ENCODE measurements around the gene INSL3. TPM values are rescaled to one million over a fixed set of nuclear protein-coding genes. Genes with fewer than 3 reads are reported as not detected.
A peak's percentile ranks its signal among the peaks of the same experiment; 100 is the strongest.

The INSL3 gene
- 1.6 TPM for polyA plus RNA-seq
- long read RNA-seq, donor 1 = 0 reads
- long read RNA-seq, donor 2 = 0 reads
- long read RNA-seq, donor 3 = 0 reads
- long read RNA-seq, donor 4 = 0 reads
- long read RNA-seq, donor 5 = 0 reads
- long read RNA-seq, donor 6 = 0 reads
- long read RNA-seq, donor 7 = 0 reads
- long read RNA-seq, donor 8 = 0 reads
- long read RNA-seq, donor 9 = 0 reads
- long read RNA-seq, donor 10 = 0 reads
- long read RNA-seq, donor 11 = 0 reads

- no peak within 1 kb of the TSS for H3K27ac ChIP-seq (ENCODE audit: low read length)
- DNase-seq = no peak
- no peaks in the 10 kb centered on the region for H3K9me3 ChIP-seq (ENCODE audit: control insufficient read depth, low read depth, low read length)
- no peak within 1 kb of the TSS for H3K4me3 ChIP-seq (ENCODE audit: low read length)
- H3K27me3 ChIP-seq (ENCODE audit: control insufficient read depth, insufficient read depth, low read length) = no peaks in the 10 kb centered on the region
- no peaks in the 10 kb centered on the region for H3K4me1 ChIP-seq (ENCODE audit: control insufficient read depth, insufficient read depth, low read length)
- no peaks in the 10 kb centered on the region for H3K36me3 ChIP-seq (ENCODE audit: control insufficient read depth, insufficient read depth, low read length)
- no CpG with 5 or more reads among the region's 34 CpGs for WGBS (ENCODE audit: insufficient coverage, low lambda C conversion rate)
Measured at GRCh38 chr19:17821190-17821589, at the start of gene INSL3. TSS of gene INSL3 (minus strand) at chr19:17821519. CDS start at chr19:17821506, 13 bp downstream.

GRCh38 chr19:17869114-17869608, 47.8 kb upstream of the INSL3 start:
- no peak for DNase-seq
- H3K9me3 ChIP-seq (ENCODE audit: control insufficient read depth, low read depth, low read length) = peaks cover 8% of the 10 kb centered on the region
- WGBS (ENCODE audit: insufficient coverage, low lambda C conversion rate) = no CpG with 5 or more reads among the region's 11 CpGs
- peaks cover 7% of the 10 kb centered on the region for H3K4me1 ChIP-seq (ENCODE audit: control insufficient read depth, insufficient read depth, low read length)
- H3K27me3 ChIP-seq (ENCODE audit: control insufficient read depth, insufficient read depth, low read length) = peaks cover 63% of the 10 kb centered on the region
- H3K27ac ChIP-seq (ENCODE audit: low read length) = no peak overlapping the region
- no peak overlapping the region for H3K4me3 ChIP-seq (ENCODE audit: low read length)
- H3K36me3 ChIP-seq (ENCODE audit: control insufficient read depth, insufficient read depth, low read length) = peaks cover 15% of the 10 kb centered on the region

- no peak for DNase-seq
- H3K36me3 ChIP-seq (ENCODE audit: control insufficient read depth, insufficient read depth, low read length) = peaks cover 20% of the 10 kb centered on the region
- WGBS (ENCODE audit: insufficient coverage, low lambda C conversion rate) = no CpG with 5 or more reads among the region's 6 CpGs
- H3K4me3 ChIP-seq (ENCODE audit: low read length) = no peak overlapping the region
- H3K27ac ChIP-seq (ENCODE audit: low read length) = no peak overlapping the region
- H3K27me3 ChIP-seq (ENCODE audit: control insufficient read depth, insufficient read depth, low read length) = peaks cover 58% of the 10 kb centered on the region
- H3K9me3 ChIP-seq (ENCODE audit: control insufficient read depth, low read depth, low read length) = peaks cover 4% of the 10 kb centered on the region
- H3K4me1 ChIP-seq (ENCODE audit: control insufficient read depth, insufficient read depth, low read length) = peaks cover 4% of the 10 kb centered on the region
Measured at GRCh38 chr19:17868669-17869068, 47.4 kb upstream of the INSL3 start.

- Histone ChIP-seq H3K4me1 (ENCODE audit: control insufficient read depth, insufficient read depth, low read length) (peaks cover 3% of the 10 kb centered on the region), H3K27me3 (ENCODE audit: control insufficient read depth, insufficient read depth, low read length) (peaks cover 42% of the 10 kb centered on the region)
Measured at GRCh38 chr19:17866964-17867486, 45.7 kb upstream of the INSL3 start.

GRCh38 chr19:17866312-17866963, 45.1 kb upstream of the INSL3 start:
- WGBS (ENCODE audit: insufficient coverage, low lambda C conversion rate) = 100% methylated on average over 3 of the region's 8 CpGs

More at GRCh38 chr19:17866964-17867486, 45.7 kb upstream of the INSL3 start:
- WGBS (ENCODE audit: insufficient coverage, low lambda C conversion rate) = no CpG with 5 or more reads among the region's 11 CpGs
- Histone ChIP-seq H3K27ac (ENCODE audit: low read length) (no peak overlapping the region), H3K9me3 (ENCODE audit: control insufficient read depth, low read depth, low read length) (peaks cover 4% of the 10 kb centered on the region), H3K36me3 (ENCODE audit: control insufficient read depth, insufficient read depth, low read length) (peaks cover 36% of the 10 kb centered on the region), H3K4me3 (ENCODE audit: low read length) (no peak overlapping the region)
- no peak for DNase-seq

GRCh38 chr19:17865364-17866311, 44.3 kb upstream of the INSL3 start:
- DNase-seq = peak in 1 of 2 donors; percentile 51
- peaks cover 28% of the 10 kb centered on the region for H3K27me3 ChIP-seq (ENCODE audit: control insufficient read depth, insufficient read depth, low read length)
- WGBS (ENCODE audit: insufficient coverage, low lambda C conversion rate) = no CpG with 5 or more reads among the region's 13 CpGs
- H3K9me3 ChIP-seq (ENCODE audit: control insufficient read depth, low read depth, low read length) = peaks cover 4% of the 10 kb centered on the region
- no peak overlapping the region for H3K27ac ChIP-seq (ENCODE audit: low read length)
- H3K4me1 ChIP-seq (ENCODE audit: control insufficient read depth, insufficient read depth, low read length) = peaks cover 11% of the 10 kb centered on the region
- no peak overlapping the region for H3K4me3 ChIP-seq (ENCODE audit: low read length)
- peaks cover 44% of the 10 kb centered on the region for H3K36me3 ChIP-seq (ENCODE audit: control insufficient read depth, insufficient read depth, low read length)

More at GRCh38 chr19:17866312-17866963, 45.1 kb upstream of the INSL3 start:
- Histone ChIP-seq H3K4me3 (ENCODE audit: low read length) (no peak overlapping the region), H3K27me3 (ENCODE audit: control insufficient read depth, insufficient read depth, low read length) (peaks cover 36% of the 10 kb centered on the region), H3K36me3 (ENCODE audit: control insufficient read depth, insufficient read depth, low read length) (peaks cover 42% of the 10 kb centered on the region), H3K9me3 (ENCODE audit: control insufficient read depth, low read depth, low read length) (peaks cover 4% of the 10 kb centered on the region), H3K4me1 (ENCODE audit: control insufficient read depth, insufficient read depth, low read length) (peaks cover 5% of the 10 kb centered on the region), H3K27ac (ENCODE audit: low read length) (no peak overlapping the region)
- no peak for DNase-seq

- H3K4me3 ChIP-seq (ENCODE audit: low read length) = no peak overlapping the region
- H3K36me3 ChIP-seq (ENCODE audit: control insufficient read depth, insufficient read depth, low read length) = peaks cover 44% of the 10 kb centered on the region
- no CpG with 5 or more reads among the region's 8 CpGs for WGBS (ENCODE audit: insufficient coverage, low lambda C conversion rate)
- no peak for DNase-seq
- no peaks in the 10 kb centered on the region for H3K9me3 ChIP-seq (ENCODE audit: control insufficient read depth, low read depth, low read length)
- H3K27ac ChIP-seq (ENCODE audit: low read length) = no peak overlapping the region
- peaks cover 15% of the 10 kb centered on the region for H3K4me1 ChIP-seq (ENCODE audit: control insufficient read depth, insufficient read depth, low read length)
- H3K27me3 ChIP-seq (ENCODE audit: control insufficient read depth, insufficient read depth, low read length) = peaks cover 8% of the 10 kb centered on the region
Measured at GRCh38 chr19:17863520-17864182, 42.3 kb upstream of the INSL3 start.

GRCh38 chr19:17862711-17863519, 41.6 kb upstream of the INSL3 start:
- no peak overlapping the region for H3K27ac ChIP-seq (ENCODE audit: low read length)
- H3K9me3 ChIP-seq (ENCODE audit: control insufficient read depth, low read depth, low read length) = no peaks in the 10 kb centered on the region
- H3K27me3 ChIP-seq (ENCODE audit: control insufficient read depth, insufficient read depth, low read length) = peaks cover 3% of the 10 kb centered on the region
- DNase-seq = no peak
- peaks cover 44% of the 10 kb centered on the region for H3K36me3 ChIP-seq (ENCODE audit: control insufficient read depth, insufficient read depth, low read length)
- no CpG with 5 or more reads among the region's 31 CpGs for WGBS (ENCODE audit: insufficient coverage, low lambda C conversion rate)
- no peak overlapping the region for H3K4me3 ChIP-seq (ENCODE audit: low read length)
- peaks cover 15% of the 10 kb centered on the region for H3K4me1 ChIP-seq (ENCODE audit: control insufficient read depth, insufficient read depth, low read length)
